ENCODE data around the gene SLC9A5.

Gene SLC9A5

GRCh38 chr16:67223992-67224391 is 24.8 kb upstream of the SLC9A5 start:
- no peaks in the 10 kb centered on the region for H3K9me3 Mint-ChIP-seq
- TF ChIP-seq, protein P1, sequence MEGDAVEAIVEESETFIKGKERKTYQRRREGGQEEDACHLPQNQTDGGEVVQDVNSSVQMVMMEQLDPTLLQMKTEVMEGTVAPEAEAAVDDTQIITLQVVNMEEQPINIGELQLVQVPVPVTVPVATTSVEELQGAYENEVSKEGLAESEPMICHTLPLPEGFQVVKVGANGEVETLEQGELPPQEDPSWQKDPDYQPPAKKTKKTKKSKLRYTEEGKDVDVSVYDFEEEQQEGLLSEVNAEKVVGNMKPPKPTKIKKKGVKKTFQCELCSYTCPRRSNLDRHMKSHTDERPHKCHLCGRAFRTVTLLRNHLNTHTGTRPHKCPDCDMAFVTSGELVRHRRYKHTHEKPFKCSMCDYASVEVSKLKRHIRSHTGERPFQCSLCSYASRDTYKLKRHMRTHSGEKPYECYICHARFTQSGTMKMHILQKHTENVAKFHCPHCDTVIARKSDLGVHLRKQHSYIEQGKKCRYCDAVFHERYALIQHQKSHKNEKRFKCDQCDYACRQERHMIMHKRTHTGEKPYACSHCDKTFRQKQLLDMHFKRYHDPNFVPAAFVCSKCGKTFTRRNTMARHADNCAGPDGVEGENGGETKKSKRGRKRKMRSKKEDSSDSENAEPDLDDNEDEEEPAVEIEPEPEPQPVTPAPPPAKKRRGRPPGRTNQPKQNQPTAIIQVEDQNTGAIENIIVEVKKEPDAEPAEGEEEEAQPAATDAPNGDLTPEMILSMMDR (IDR thresholded peaks at IDR 0.05; ENCODE audit: unreplicated experiment in 3 of 3): no peak
- H3K4me3 Mint-ChIP-seq: no peak overlapping the region
- H3K27ac Mint-ChIP-seq: no peak overlapping the region
- H3K4me1 Mint-ChIP-seq: peaks cover 25% of the 10 kb centered on the region
- no peaks in the 10 kb centered on the region for H3K27me3 Mint-ChIP-seq (ENCODE audit: low read depth)
- peaks cover 4% of the 10 kb centered on the region for H3K36me3 Mint-ChIP-seq (ENCODE audit: low read depth)

DNA sequence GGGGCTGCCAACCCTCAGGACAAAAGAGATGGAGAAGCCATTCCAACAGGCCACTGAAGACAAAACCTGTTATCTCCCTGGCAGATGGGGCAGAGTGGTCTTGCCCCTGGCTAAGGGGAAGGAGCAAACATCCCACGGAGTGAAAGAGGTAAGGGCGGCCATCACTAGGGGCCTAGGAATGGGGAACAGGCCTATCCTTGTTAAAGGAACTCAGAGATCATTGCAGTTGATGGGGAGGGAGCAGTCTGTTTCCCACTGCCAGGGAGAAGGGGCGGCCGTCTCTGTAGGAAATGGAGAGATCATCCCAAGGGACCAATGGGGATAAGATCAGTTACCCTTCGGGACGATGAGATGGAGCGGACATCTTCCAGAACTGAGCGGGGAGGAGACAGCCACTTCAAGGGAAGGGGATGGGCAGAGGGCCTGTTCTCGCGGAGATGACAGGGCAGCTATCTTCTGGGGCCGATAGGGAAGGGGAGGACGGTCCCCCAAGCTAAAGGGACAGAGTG is 22.4 kb upstream of the SLC9A5 start:
- Mint-ChIP-seq H3K9me3 (no peaks in the 10 kb centered on the region), H3K4me1 (peaks cover 25% of the 10 kb centered on the region), H3K4me3 (peak overlapping the region; percentile 99 to 100 (median 99)), H3K27ac (peak overlapping the region; percentile 77 to 93 (median 81)), H3K36me3 (ENCODE audit: low read depth) (peaks cover 13% of the 10 kb centered on the region), H3K27me3 (ENCODE audit: low read depth) (no peaks in the 10 kb centered on the region)
- TF ChIP-seq, protein P1 (IDR thresholded peaks at IDR 0.05; ENCODE audit: unreplicated experiment in 3 of 3): no peak

GRCh38 chr16:67226804-67227566 is 21.8 kb upstream of the SLC9A5 start, which contains the start of gene TMEM208:
TSS of gene TMEM208 (plus strand) at chr16:67227130. CDS start at chr16:67227219, 89 bp downstream.
- peak within 1 kb of the TSS; percentile 77 to 93 (median 81) for H3K27ac Mint-ChIP-seq
- H3K27me3 Mint-ChIP-seq (ENCODE audit: low read depth): no peaks in the 10 kb centered on the region
- TF ChIP-seq, protein P1 (IDR thresholded peaks at IDR 0.05; ENCODE audit: unreplicated experiment in 3 of 3): no peak
- peaks cover 13% of the 10 kb centered on the region for H3K36me3 Mint-ChIP-seq (ENCODE audit: low read depth)
- peaks cover 25% of the 10 kb centered on the region for H3K4me1 Mint-ChIP-seq
- H3K9me3 Mint-ChIP-seq: no peaks in the 10 kb centered on the region
- peak within 1 kb of the TSS; percentile 99 to 100 (median 99) for H3K4me3 Mint-ChIP-seq

DNA sequence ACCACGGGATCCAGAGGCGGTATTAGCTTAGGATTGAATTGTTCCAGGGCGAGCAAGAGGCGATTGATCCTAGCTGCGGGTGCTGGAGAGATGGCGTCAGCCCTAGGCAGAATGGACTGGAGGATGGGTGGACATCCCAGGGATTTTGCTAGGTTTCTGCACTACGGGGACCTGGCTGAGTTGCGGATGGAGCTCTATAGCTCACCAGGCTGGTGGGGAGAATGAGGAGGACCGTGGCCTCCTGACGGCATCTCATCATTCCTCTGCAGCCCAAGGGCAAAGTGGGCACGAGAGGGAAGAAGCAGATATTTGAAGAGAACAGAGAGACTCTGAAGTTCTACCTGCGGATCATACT is 21.2 kb upstream of the SLC9A5 start:
- TF ChIP-seq, protein P1 (IDR thresholded peaks at IDR 0.05; ENCODE audit: unreplicated experiment in 3 of 3): no peak
- Mint-ChIP-seq H3K4me1 (peaks cover 25% of the 10 kb centered on the region), H3K27me3 (ENCODE audit: low read depth) (no peaks in the 10 kb centered on the region), H3K9me3 (no peaks in the 10 kb centered on the region), H3K4me3 (peak overlapping the region; percentile 99 to 100 (median 99)), H3K36me3 (ENCODE audit: low read depth) (peaks cover 13% of the 10 kb centered on the region), H3K27ac (no peak overlapping the region)

GRCh38 chr16:67228034-67228785 is 20.6 kb upstream of the SLC9A5 start:
- H3K27ac Mint-ChIP-seq: no peak overlapping the region

More at GRCh38 chr16:67228034-67228785, 20.6 kb upstream of the SLC9A5 start:
- H3K36me3 Mint-ChIP-seq (ENCODE audit: low read depth): peaks cover 14% of the 10 kb centered on the region
- no peaks in the 10 kb centered on the region for H3K27me3 Mint-ChIP-seq (ENCODE audit: low read depth)
- H3K4me1 Mint-ChIP-seq: peaks cover 25% of the 10 kb centered on the region
- H3K4me3 Mint-ChIP-seq: peak overlapping the region; percentile 99 to 100 (median 99)
- TF ChIP-seq, protein P1 (IDR thresholded peaks at IDR 0.05; ENCODE audit: unreplicated experiment in 3 of 3): no peak
- H3K9me3 Mint-ChIP-seq: no peaks in the 10 kb centered on the region

All from nephron (organoid).